MCF 10A (cell line): Measurements from ENCODE around the gene ADGRD2. TPM values are rescaled to one million over a fixed set of nuclear protein-coding genes. Genes with fewer than 3 reads are reported as not detected.

Source experiments
- BruUV-seq: library from RNA; stranded (reverse); fragments of 400-500 nt; replicated peaks from 2 replicates; lab custom pipeline; 2021; lab: Mats Ljungman, UMichigan
- CTCF ChIA-PET: fragments of 300-600 bp; sonication (Branson Sonifier 250); formaldehyde crosslinking; extraction: SDS; loops from one replicate; lab custom pipeline; 2021; ENCODE audit warnings: antibody characterized with exemption, inconsistent platforms; lab: Yijun Ruan, JAX
- POLR2A ChIA-PET: fragments of 300-600, 350-650 bp; sonication (Branson Sonifier 250); formaldehyde crosslinking; extraction: SDS; loops from one replicate; lab custom pipeline; 2020; ENCODE audit warnings: antibody characterized with exemption, inconsistent platforms; lab: Yijun Ruan, JAX
- DNase-seq: peaks from one replicate; pipeline ENCODE4 v3.0.0-alpha.2; 2018; ENCODE audit not compliant: unreplicated experiment
- H3K27ac Mint-ChIP-seq: one replicate; pipeline ENCODE4 v1.8.0; 2022; ENCODE audit warnings: mild to moderate bottlenecking, low read depth, mixed read lengths; ENCODE audit not compliant: unreplicated experiment
- H3K27me3 Mint-ChIP-seq: one replicate; pipeline ENCODE4 v1.8.0; 2022; ENCODE audit warnings: mixed read lengths; ENCODE audit not compliant: insufficient read depth, unreplicated experiment
- H3K36me3 Mint-ChIP-seq: one replicate; pipeline ENCODE4 v1.8.0; 2022; ENCODE audit warnings: mild to moderate bottlenecking, moderate library complexity, mixed read lengths; ENCODE audit not compliant: insufficient read depth, unreplicated experiment
- H3K4me1 Mint-ChIP-seq: one replicate; pipeline ENCODE4 v1.8.0; 2022; ENCODE audit warnings: mixed read lengths; ENCODE audit not compliant: insufficient read depth, unreplicated experiment
- H3K4me3 Mint-ChIP-seq: one replicate; pipeline ENCODE4 v1.8.0; 2022; ENCODE audit warnings: mild to moderate bottlenecking, moderate library complexity, mixed read lengths; ENCODE audit not compliant: unreplicated experiment
- H3K9me3 Mint-ChIP-seq: one replicate; pipeline ENCODE4 v1.8.0; 2022; ENCODE audit warnings: mixed read lengths; ENCODE audit not compliant: unreplicated experiment
- CTCF ChIP-seq: fragments of 200-600 bp; IDR thresholded peaks from one replicate; pipeline ENCODE4 v1.8.0; 2022; ENCODE audit warnings: antibody characterized with exemption, mild to moderate bottlenecking; ENCODE audit not compliant: unreplicated experiment
- intact Hi-C: fragments of 100-400 bp; cut with micrococcal nuclease; formaldehyde crosslinking; loops from 2 replicates; pipeline ENCODE4 v1.14.1; 2022
- total RNA-seq: library from RNA; stranded (reverse); gene quantifications from 2 replicates; pipeline ENCODE4 v1.2.3, GENCODE V29; 2022

ADGRD2 gene
- total RNA-seq, 1 experiment from 2014 or later: not detected

GRCh38 chr9:124493218-124493617 lies 43.0 kb downstream of the ADGRD2 start:
- POLR2A ChIA-PET: no interaction called here
- H3K27ac Mint-ChIP-seq: no peak overlapping the region
- intact Hi-C loops: no loop called here
- CTCF ChIA-PET: no interaction called here
- peaks cover 43% of the 10 kb centered on the region for H3K27me3 Mint-ChIP-seq
- TF ChIP-seq CTCF: no peak
- no peaks in the 10 kb centered on the region for H3K36me3 Mint-ChIP-seq
- no TSS peak for BruUV-seq
- DNase-seq: no peak
- no peaks in the 10 kb centered on the region for H3K9me3 Mint-ChIP-seq
- H3K4me3 Mint-ChIP-seq: no peak overlapping the region
- H3K4me1 Mint-ChIP-seq: peaks cover 5% of the 10 kb centered on the region

- Mint-ChIP-seq H3K27me3 (peaks cover 36% of the 10 kb centered on the region), H3K4me1 (peaks cover 5% of the 10 kb centered on the region), H3K36me3 (no peaks in the 10 kb centered on the region), H3K27ac (no peak overlapping the region), H3K9me3 (no peaks in the 10 kb centered on the region), H3K4me3 (no peak overlapping the region)
- ChIA-PET POLR2A (no interaction called here), CTCF (no interaction called here)
- TF ChIP-seq CTCF: no peak
- no peak for DNase-seq
- intact Hi-C loops: no loop called here
- BruUV-seq: no TSS peak
Observed at GRCh38 chr9:124493794-124494479, 43.7 kb downstream of the ADGRD2 start.

- no peak for DNase-seq
- no peaks in the 10 kb centered on the region for H3K36me3 Mint-ChIP-seq
- CTCF ChIA-PET: no interaction called here
- no peak overlapping the region for H3K4me3 Mint-ChIP-seq
- intact Hi-C loops: no loop called here
- H3K9me3 Mint-ChIP-seq: no peaks in the 10 kb centered on the region
- no peaks in the 10 kb centered on the region for H3K4me1 Mint-ChIP-seq
- no TSS peak for BruUV-seq
- no peak for TF ChIP-seq CTCF
- peaks cover 33% of the 10 kb centered on the region for H3K27me3 Mint-ChIP-seq
- no peak overlapping the region for H3K27ac Mint-ChIP-seq
- POLR2A ChIA-PET: no interaction called here
Observed at GRCh38 chr9:124495126-124496074, 45.1 kb downstream of the ADGRD2 start.

- no peaks in the 10 kb centered on the region for H3K9me3 Mint-ChIP-seq
- no TSS peak for BruUV-seq
- no peak for TF ChIP-seq CTCF
- H3K27me3 Mint-ChIP-seq: peaks cover 29% of the 10 kb centered on the region
- H3K4me1 Mint-ChIP-seq: no peaks in the 10 kb centered on the region
- H3K36me3 Mint-ChIP-seq: no peaks in the 10 kb centered on the region
- ChIA-PET CTCF (no interaction called here), POLR2A (interaction anchor here (0.7 kb wide), 1 partner anchor 17 kb away, joined by 3 read pairs; no protein-coding TSS in a partner anchor)
- no peak overlapping the region for H3K4me3 Mint-ChIP-seq
- DNase-seq: no peak
- intact Hi-C loops: no loop called here
- no peak overlapping the region for H3K27ac Mint-ChIP-seq
Observed at GRCh38 chr9:124496075-124496449, 45.8 kb downstream of the ADGRD2 start.
